HG03571 (cell line): ENCODE results near the gene MTLN.
"Not testable (repeated sequence)": the region's sequence is repeated elsewhere in the genome, so short reads cannot be mapped to it uniquely, and the experiment has no call there.

ENCODE experiments used
- ATAC-seq: cut with Tn5 transposase; IDR thresholded peaks from one replicate; pipeline ENCODE4 v1.9.1; 2021; ENCODE audit not compliant: unreplicated experiment

Gene MTLN

GRCh38 chr2:110204408-110205385 is 7.7 kb downstream of the MTLN start, which contains the start of gene NPHP1:
TSS of gene NPHP1 (minus strand) at chr2:110205013. CDS start at chr2:110204968, 45 bp downstream.
- ATAC-seq = peak; percentile 92

- ATAC-seq = no peak
Measured at GRCh38 chr2:110198016-110198415, 14.3 kb downstream of the MTLN start.

- no peak for ATAC-seq
Measured at GRCh38 chr2:110197452-110197851, 14.9 kb downstream of the MTLN start.

GRCh38 chr2:110190169-110190568 is 22.2 kb downstream of the MTLN start:
- ATAC-seq = not testable (repeated sequence)

GRCh38 chr2:110182449-110182848 is 29.9 kb downstream of the MTLN start:
- ATAC-seq = no peak

- no peak for ATAC-seq
Measured at GRCh38 chr2:110180036-110180435, 32.3 kb downstream of the MTLN start.

- no peak for ATAC-seq
Measured at GRCh38 chr2:110173523-110173922, 38.8 kb downstream of the MTLN start.

- ATAC-seq = no peak
Measured at GRCh38 chr2:110172506-110172905, 39.8 kb downstream of the MTLN start.

- ATAC-seq = no peak
Measured at GRCh38 chr2:110170102-110170501, 42.2 kb downstream of the MTLN start.

GRCh38 chr2:110167326-110168000 is 44.9 kb downstream of the MTLN start:
- no peak for ATAC-seq

GRCh38 chr2:110166266-110166665 is 46.1 kb downstream of the MTLN start:
- ATAC-seq = no peak
